ENCODE measurements around the gene EFTUD2.
A peak's percentile ranks its signal among the peaks of the same experiment; 100 is the strongest.

DNA sequence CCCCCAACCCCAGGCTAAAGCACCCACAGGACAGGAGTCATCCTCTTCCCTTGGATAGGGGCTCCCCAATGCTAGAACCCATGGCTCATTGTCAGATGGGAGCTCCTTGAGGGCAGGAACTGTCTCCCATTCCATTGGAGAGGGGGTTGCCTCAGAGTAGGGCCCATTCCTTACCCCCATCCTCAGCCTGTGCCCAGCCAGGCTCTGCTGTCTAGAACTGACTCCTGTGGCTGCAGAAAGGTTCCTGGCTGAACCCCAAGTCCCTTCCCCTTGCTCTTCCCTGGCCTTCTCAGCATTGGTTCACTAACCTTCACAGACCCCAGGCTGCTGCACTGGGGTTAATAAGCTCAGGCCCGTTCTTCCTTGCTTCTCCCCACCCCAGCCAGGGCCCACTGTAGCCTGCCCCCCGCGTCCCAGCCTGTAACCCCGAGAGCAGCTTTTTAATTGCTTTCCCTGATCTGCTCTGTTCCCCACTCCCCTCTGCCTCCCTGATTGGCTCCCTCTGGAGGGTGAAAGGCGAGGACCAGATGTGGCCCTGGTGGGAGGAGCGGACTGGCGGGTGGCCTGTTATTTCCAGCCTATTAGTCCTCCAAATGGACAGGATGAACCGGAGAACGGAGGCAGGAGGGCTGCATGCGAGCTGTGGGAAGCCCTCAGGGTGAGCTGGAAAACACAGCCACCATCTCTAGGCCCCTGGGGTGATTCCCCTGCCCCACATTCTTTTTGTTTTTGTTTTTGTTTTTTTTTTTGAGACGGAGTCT lies 22.1 kb upstream of the EFTUD2 start:
- TF ChIP-seq MEIS2 (CRISPR knock-in tag; IDR thresholded peaks at IDR 0.05), result no peak
- TF ChIP-seq ZNF138 (CRISPR knock-in tag; IDR thresholded peaks at IDR 0.05; ENCODE audit: low read depth), result no peak
- peak; percentile 50 for TF ChIP-seq CTCF (CRISPR knock-in tag; IDR thresholded peaks at IDR 0.05)
- TF ChIP-seq SCMH1 (CRISPR knock-in tag; IDR thresholded peaks at IDR 0.05; ENCODE audit: borderline replicate concordance), result no peak
- no peak for TF ChIP-seq PLSCR1 (CRISPR knock-in tag; IDR thresholded peaks at IDR 0.05; ENCODE audit: borderline replicate concordance)
